Endothelial cell of umbilical vein (primary cell): ENCODE data around the gene TNFRSF21. TPM values are rescaled to one million over a fixed set of nuclear protein-coding genes. Genes with fewer than 3 reads are reported as not detected.

ENCODE experiments used
- BruUV-seq: library from RNA; stranded (reverse); fragments of 400-500 nt; replicated peaks from 2 replicates; lab custom pipeline; 2021; lab: Mats Ljungman, UMichigan
- CTCF ChIA-PET: fragments of 300-600, 350-600 bp; sonication (Branson Sonifier 250); formaldehyde crosslinking; loops from one replicate; lab custom pipeline; 2021; ENCODE audit warnings: antibody characterized with exemption, inconsistent platforms; lab: Charles Lee
- POLR2A ChIA-PET: fragments of 300-600, 350-600 bp; sonication (Branson Sonifier 250); formaldehyde crosslinking; loops from one replicate; lab custom pipeline; 2021; ENCODE audit warnings: antibody characterized with exemption, inconsistent platforms; lab: Charles Lee
- DNase-seq: peaks from one replicate; pipeline ENCODE4 v3.0.0-alpha.2; 2011; ENCODE audit warnings: low read depth, low spot score
- FAIRE-seq: peaks from 2 replicates; lab custom pipeline; 2011; peaks lifted over from hg19 to GRCh38; lab: Jason Lieb, UNC
- H2AFZ ChIP-seq: 2 replicates; pipeline ENCODE4 v1.6.0; 2012; ENCODE audit warnings: low read depth, low read length, control low read depth, inconsistent platforms
- H3K27ac ChIP-seq: 2 replicates; pipeline ENCODE4 v1.5.1; 2011; ENCODE audit warnings: low read depth, mild to moderate bottlenecking, control low read depth, low read length, moderate library complexity; ENCODE audit not compliant: insufficient read depth
- H3K27me3 ChIP-seq, 2 experiments: 2 replicates each; pipeline versions ENCODE4 v1.6.0 to v1.6.1; 2011; ENCODE audit warnings: low read length in 2 of 2, mixed read lengths in 1 of 2; ENCODE audit not compliant: control insufficient read depth in 2 of 2, insufficient read depth in 2 of 2
- H3K36me3 ChIP-seq, 2 experiments: 2 replicates in 1 of 2; 3 replicates in 1 of 2; pipeline ENCODE4 v1.5.1; 2011; ENCODE audit warnings: low read length in 2 of 2, mild to moderate bottlenecking in 1 of 2, moderate library complexity in 1 of 2; ENCODE audit not compliant: control insufficient read depth in 2 of 2, insufficient read depth in 2 of 2; ENCODE audit errors: extremely low read depth in 1 of 2
- H3K4me1 ChIP-seq: 3 replicates; pipeline ENCODE4 v1.5.1; 2011; ENCODE audit warnings: mild to moderate bottlenecking, low read length; ENCODE audit not compliant: control insufficient read depth, insufficient read depth; ENCODE audit errors: extremely low read depth
- H3K4me2 ChIP-seq: 2 replicates; pipeline ENCODE4 v1.6.1; 2011; ENCODE audit warnings: low read length, control low read depth, mixed read lengths; ENCODE audit not compliant: insufficient read depth
- H3K4me3 ChIP-seq, 3 experiments: fragments of 200-600 bp in 1 of 3; sonication (generic), shearing (Covaris generic) in 1 of 3; replicated peaks in 1 of 3; 2 replicates each; pipeline ENCODE4 v1.5.1; 2011 to 2016; ENCODE audit warnings: control low read depth in 3 of 3, low read length in 3 of 3, mild to moderate bottlenecking in 2 of 3, inconsistent platforms in 1 of 3, low read depth in 1 of 3, moderate library complexity in 1 of 3; ENCODE audit not compliant: insufficient read depth in 1 of 3
- H3K79me2 ChIP-seq: 2 replicates; pipeline ENCODE4 v1.6.0; 2012; ENCODE audit warnings: low read length, inconsistent platforms; ENCODE audit not compliant: control insufficient read depth, insufficient read depth
- H3K9ac ChIP-seq: replicated peaks from 2 replicates; pipeline ENCODE3; 2011; ENCODE audit warnings: low read length, control low read depth; ENCODE audit not compliant: insufficient read depth; ENCODE audit errors: extremely low read depth
- H3K9me1 ChIP-seq: replicated peaks from 3 replicates; pipeline ENCODE4 v1.6.0; 2011; ENCODE audit warnings: mild to moderate bottlenecking, low read length; ENCODE audit not compliant: control insufficient read depth, insufficient read depth; ENCODE audit errors: extremely low read depth
- H3K9me3 ChIP-seq: replicated peaks from 2 replicates; pipeline ENCODE4 v1.5.1; 2012; ENCODE audit warnings: low read length, inconsistent platforms; ENCODE audit not compliant: control insufficient read depth, insufficient read depth
- H4K20me1 ChIP-seq: replicated peaks from 2 replicates; pipeline ENCODE3; 2011; ENCODE audit warnings: mild to moderate bottlenecking, low read length; ENCODE audit not compliant: control insufficient read depth, insufficient read depth; ENCODE audit errors: extremely low read depth
- CTCF ChIP-seq, 2 donors: IDR thresholded peaks; 1 replicate in 1 of 2; 2 replicates in 1 of 2; pipeline ENCODE4 v1.5.1; 2011; ENCODE audit warnings: low read length in 2 of 2, mild to moderate bottlenecking in 2 of 2, moderate library complexity in 2 of 2, control low read depth in 1 of 2, inconsistent platforms in 1 of 2, low read depth in 1 of 2; ENCODE audit not compliant: insufficient read depth in 1 of 2; ENCODE audit errors: extremely low read depth in 1 of 2
- EZH2 ChIP-seq: IDR thresholded peaks from 2 replicates; pipeline ENCODE4 v1.6.1; 2012; ENCODE audit warnings: borderline replicate concordance, low read depth, mild to moderate bottlenecking, moderate library complexity, low read length, inconsistent platforms; ENCODE audit not compliant: severe bottlenecking
- FOS ChIP-seq: IDR thresholded peaks from 2 replicates; pipeline ENCODE4 v1.6.1; 2011; ENCODE audit warnings: mild to moderate bottlenecking, low read length, moderate library complexity, borderline replicate concordance; ENCODE audit not compliant: insufficient read depth
- GATA2 ChIP-seq: IDR thresholded peaks from 2 replicates; pipeline ENCODE4 v1.7.0; 2011; ENCODE audit warnings: low read depth, mild to moderate bottlenecking, moderate library complexity, mixed read lengths, low read length; ENCODE audit not compliant: insufficient read length, insufficient read depth
- JUN ChIP-seq: IDR thresholded peaks from 2 replicates; pipeline ENCODE4 v1.6.1; 2011; ENCODE audit warnings: borderline replicate concordance, low read depth; ENCODE audit not compliant: insufficient read length, insufficient read depth
- MAX ChIP-seq: IDR thresholded peaks from 2 replicates; pipeline ENCODE4 v1.6.1; 2011; ENCODE audit not compliant: insufficient read depth, insufficient read length
- MYC ChIP-seq: IDR thresholded peaks from one replicate; pipeline ENCODE4 v1.6.1; 2011; ENCODE audit warnings: mild to moderate bottlenecking, low read depth, low read length
- POLR2A ChIP-seq: IDR thresholded peaks from 2 replicates; pipeline ENCODE4 v1.6.1; 2012; ENCODE audit warnings: low read depth, mild to moderate bottlenecking, control low read depth, low read length
- POLR2AphosphoS5 ChIP-seq: IDR thresholded peaks from 2 replicates; pipeline ENCODE4 v1.6.1; 2012; ENCODE audit warnings: low read depth, mild to moderate bottlenecking, control low read depth, low read length, moderate library complexity; ENCODE audit not compliant: insufficient read depth
- dilution Hi-C: fragments of 300-500 bp; cut with MboI; formaldehyde crosslinking; loops from one replicate; pipeline ENCODE4 v1.15.0; 2019; ENCODE audit warnings: low sequenced_read_pairs; ENCODE audit not compliant: extremely low pct_ligation_motif_present
- intact Hi-C: fragments of 100-400 bp; cut with micrococcal nuclease; formaldehyde crosslinking; loops from one replicate; pipeline ENCODE4 v1.10.0; 2022
- polyA plus RNA-seq, 4 experiments: library from polyadenylated mRNA; depleted of rRNA in 3 of 4; stranded (reverse) in 3 of 4; unstranded in 1 of 4; fragments of >200 nt; gene quantifications; 2 replicates each; pipeline versions ENCODE4 v1.2.1 to v1.2.3, GENCODE V29; 2011 to 2012; ENCODE audit warnings: missing spikeins in 1 of 4
- total RNA-seq: library from RNA; stranded (reverse); gene quantifications from 2 replicates; pipeline ENCODE4 v1.2.3, GENCODE V29; 2021

TNFRSF21 gene
- total and polyA plus RNA-seq, 2 donors (not counting 3 experiments of a cell fraction or from before 2014, with no cell fraction given): 26.0 to 40.6 TPM

DNA sequence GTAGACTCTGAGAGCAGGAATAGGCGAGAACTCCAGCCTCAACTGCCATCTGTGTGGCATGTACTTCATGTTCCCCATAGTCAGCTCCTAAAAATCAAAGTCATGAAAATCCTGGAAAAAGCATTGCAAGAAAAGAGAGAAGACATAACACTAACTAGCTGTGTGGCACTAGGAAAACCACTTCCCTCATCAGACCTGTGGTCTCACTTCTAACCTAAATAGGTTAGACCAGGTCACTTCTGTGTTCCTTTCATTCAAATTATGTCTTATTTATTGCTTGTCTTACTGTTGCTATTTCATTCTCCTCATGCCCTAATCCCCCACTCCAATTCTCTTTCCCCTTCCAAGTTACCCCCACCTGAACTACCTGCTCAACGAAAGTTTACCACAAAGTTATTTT, 70.2 kb downstream of the TNFRSF21 start:
- Histone ChIP-seq H3K4me3 (no peak overlapping the region), H3K9ac (no peak overlapping the region), H3K79me2 (no peaks in the 10 kb centered on the region), H3K4me2 (no peak overlapping the region), H3K4me1 (peaks cover 14% of the 10 kb centered on the region), H3K9me3 (no peaks in the 10 kb centered on the region), H3K9me1 (no peaks in the 10 kb centered on the region), H2AFZ (no peak overlapping the region), H3K27ac (no peak overlapping the region), H4K20me1 (no peaks in the 10 kb centered on the region), H3K27me3 (no peaks in the 10 kb centered on the region), H3K36me3 (peaks cover 0 to under 1% of the 10 kb centered on the region in 2 experiments)
- DNase-seq (no peak), FAIRE-seq (no peak)
- TF ChIP-seq MYC (no peak), FOS (no peak), MAX (no peak), EZH2 (no peak), POLR2AphosphoS5 (no peak), POLR2A (no peak), JUN (no peak), GATA2 (no peak), CTCF (IDR thresholded peaks at IDR 0.05; ENCODE audit: extremely low read depth in 1 of 2, insufficient read depth in 1 of 2, low read depth in 1 of 2, low read length in 2 of 2) (no peak)
- intact Hi-C loops: no loop called here
- ChIA-PET CTCF (interaction anchor here (1.0 kb wide), 1 partner anchor 11 kb away, joined by 3 read pairs; no protein-coding TSS in a partner anchor), POLR2A (no interaction called here)
- no TSS peak for BruUV-seq
- dilution Hi-C loops: loop anchor here (25.0 kb wide), 1 partner anchor 152 kb away; no protein-coding TSS in a partner anchor
